ENCODE data around the gene PBOV1. TPM values are rescaled to one million over a fixed set of nuclear protein-coding genes. Genes with fewer than 3 reads are reported as not detected.

The PBOV1 gene
- total RNA-seq, 2 experiments from 2014 or later, result not detected

GRCh38 chr6:138248011-138248410 lies 29.7 kb upstream of the PBOV1 start:
- no peak for DNase-seq
- ChIA-PET POLR2A (no interaction called here), CTCF (interaction anchor here (0.6 kb wide), 1 partner anchor 1227 kb away, joined by 4 read pairs; no protein-coding TSS in a partner anchor)
- Mint-ChIP-seq H3K9me3 (no peaks in the 10 kb centered on the region), H3K36me3 (ENCODE audit: low read depth) (no peaks in the 10 kb centered on the region), H3K27ac (no peak overlapping the region), H3K4me1 (no peaks in the 10 kb centered on the region), H3K27me3 (peaks cover 12% of the 10 kb centered on the region), H3K4me3 (no peak overlapping the region)

GRCh38 chr6:138246650-138247440 lies 28.6 kb upstream of the PBOV1 start:
- H3K4me3 Mint-ChIP-seq, result no peak overlapping the region
- CTCF ChIA-PET, result interaction anchor here (1.1 kb wide), 1 partner anchor 13 kb away, joined by 3 read pairs; no protein-coding TSS in a partner anchor
- DNase-seq, result no peak
- H3K36me3 Mint-ChIP-seq (ENCODE audit: low read depth), result no peaks in the 10 kb centered on the region
- H3K27me3 Mint-ChIP-seq, result peaks cover 15% of the 10 kb centered on the region
- POLR2A ChIA-PET, result no interaction called here
- no peaks in the 10 kb centered on the region for H3K9me3 Mint-ChIP-seq
- H3K4me1 Mint-ChIP-seq, result no peaks in the 10 kb centered on the region
- H3K27ac Mint-ChIP-seq, result no peak overlapping the region

GRCh38 chr6:138245751-138246150 lies 27.5 kb upstream of the PBOV1 start:
- ChIA-PET POLR2A (no interaction called here), CTCF (interaction anchor here (0.6 to 1.1 kb wide), 2 partner anchors 12 to 16 kb away, joined by 3 to 5 read pairs; no protein-coding TSS in a partner anchor)
- Mint-ChIP-seq H3K27ac (no peak overlapping the region), H3K27me3 (peaks cover 9% of the 10 kb centered on the region), H3K9me3 (no peaks in the 10 kb centered on the region), H3K4me3 (no peak overlapping the region), H3K4me1 (no peaks in the 10 kb centered on the region), H3K36me3 (ENCODE audit: low read depth) (no peaks in the 10 kb centered on the region)
- no peak for DNase-seq

- CTCF ChIA-PET, result no interaction called here
- Mint-ChIP-seq H3K27me3 (peaks cover 8% of the 10 kb centered on the region), H3K27ac (no peak overlapping the region), H3K36me3 (ENCODE audit: low read depth) (no peaks in the 10 kb centered on the region), H3K4me1 (no peaks in the 10 kb centered on the region), H3K4me3 (no peak overlapping the region), H3K9me3 (no peaks in the 10 kb centered on the region)
- no peak for DNase-seq
- POLR2A ChIA-PET, result no interaction called here
Observed at GRCh38 chr6:138242987-138243592, 24.8 kb upstream of the PBOV1 start.

GRCh38 chr6:138241934-138242333 lies 23.6 kb upstream of the PBOV1 start:
- Mint-ChIP-seq H3K9me3 (no peaks in the 10 kb centered on the region), H3K27ac (no peak overlapping the region), H3K27me3 (peaks cover 8% of the 10 kb centered on the region), H3K4me3 (no peak overlapping the region), H3K36me3 (ENCODE audit: low read depth) (no peaks in the 10 kb centered on the region), H3K4me1 (no peaks in the 10 kb centered on the region)
- DNase-seq, result no peak
- ChIA-PET POLR2A (interaction anchor here (0.5 kb wide), 1 partner anchor 77 kb away, joined by 7 read pairs; no protein-coding TSS in a partner anchor), CTCF (no interaction called here)

- no peak for DNase-seq
- H3K36me3 Mint-ChIP-seq (ENCODE audit: low read depth), result no peaks in the 10 kb centered on the region
- H3K27ac Mint-ChIP-seq, result no peak overlapping the region
- H3K27me3 Mint-ChIP-seq, result peaks cover 8% of the 10 kb centered on the region
- no peak overlapping the region for H3K4me3 Mint-ChIP-seq
- H3K9me3 Mint-ChIP-seq, result no peaks in the 10 kb centered on the region
- H3K4me1 Mint-ChIP-seq, result no peaks in the 10 kb centered on the region
- POLR2A ChIA-PET, result interaction anchor here (0.5 kb wide), 1 partner anchor 78 kb away, joined by 7 read pairs; no protein-coding TSS in a partner anchor
- CTCF ChIA-PET, result no interaction called here
Observed at GRCh38 chr6:138241381-138241780, 23.1 kb upstream of the PBOV1 start.

GRCh38 chr6:138240476-138241245 lies 22.4 kb upstream of the PBOV1 start:
- no peaks in the 10 kb centered on the region for H3K9me3 Mint-ChIP-seq
- CTCF ChIA-PET, result interaction anchor here (0.9 kb wide), 1 partner anchor 18 kb away, joined by 4 read pairs; no protein-coding TSS in a partner anchor
- H3K4me1 Mint-ChIP-seq, result no peaks in the 10 kb centered on the region
- H3K27ac Mint-ChIP-seq, result no peak overlapping the region
- H3K36me3 Mint-ChIP-seq (ENCODE audit: low read depth), result no peaks in the 10 kb centered on the region
- no peak overlapping the region for H3K4me3 Mint-ChIP-seq
- DNase-seq, result no peak
- peaks cover 8% of the 10 kb centered on the region for H3K27me3 Mint-ChIP-seq
- POLR2A ChIA-PET, result no interaction called here

GRCh38 chr6:138239774-138240173 lies 21.5 kb upstream of the PBOV1 start:
- Mint-ChIP-seq H3K27ac (no peak overlapping the region), H3K36me3 (ENCODE audit: low read depth) (no peaks in the 10 kb centered on the region), H3K27me3 (peaks cover 8% of the 10 kb centered on the region), H3K9me3 (no peaks in the 10 kb centered on the region), H3K4me3 (no peak overlapping the region), H3K4me1 (no peaks in the 10 kb centered on the region)
- ChIA-PET POLR2A (interaction anchor here (0.5 kb wide), 1 partner anchor 39 kb away, joined by 4 read pairs; no protein-coding TSS in a partner anchor), CTCF (interaction anchor here (0.6 to 0.9 kb wide), 3 partner anchors 17 to 229 kb away, joined by 3 to 4 read pairs (median 4); no protein-coding TSS in a partner anchor)
- no peak for DNase-seq

GRCh38 chr6:138238368-138238767 lies 20.1 kb upstream of the PBOV1 start:
- CTCF ChIA-PET, result interaction anchor here (0.6 kb wide), 1 partner anchor 36 kb away, joined by 3 read pairs; no protein-coding TSS in a partner anchor
- H3K4me3 Mint-ChIP-seq, result no peak overlapping the region
- no peak for DNase-seq
- no peaks in the 10 kb centered on the region for H3K36me3 Mint-ChIP-seq (ENCODE audit: low read depth)
- H3K27ac Mint-ChIP-seq, result no peak overlapping the region
- POLR2A ChIA-PET, result no interaction called here
- H3K4me1 Mint-ChIP-seq, result no peaks in the 10 kb centered on the region
- H3K9me3 Mint-ChIP-seq, result no peaks in the 10 kb centered on the region
- peaks cover 9% of the 10 kb centered on the region for H3K27me3 Mint-ChIP-seq

GRCh38 chr6:138237463-138237862 lies 19.2 kb upstream of the PBOV1 start:
- Mint-ChIP-seq H3K27ac (no peak overlapping the region), H3K4me3 (no peak overlapping the region), H3K36me3 (ENCODE audit: low read depth) (no peaks in the 10 kb centered on the region), H3K4me1 (no peaks in the 10 kb centered on the region), H3K9me3 (no peaks in the 10 kb centered on the region), H3K27me3 (peaks cover 5% of the 10 kb centered on the region)
- POLR2A ChIA-PET, result no interaction called here
- CTCF ChIA-PET, result interaction anchor here (0.6 kb wide), 1 partner anchor 157 kb away, joined by 4 read pairs; no protein-coding TSS in a partner anchor
- DNase-seq, result no peak

- Mint-ChIP-seq H3K27me3 (peaks cover 8% of the 10 kb centered on the region), H3K27ac (no peak overlapping the region), H3K9me3 (no peaks in the 10 kb centered on the region), H3K4me3 (no peak overlapping the region), H3K36me3 (ENCODE audit: low read depth) (no peaks in the 10 kb centered on the region), H3K4me1 (no peaks in the 10 kb centered on the region)
- POLR2A ChIA-PET, result no interaction called here
- no peak for DNase-seq
- CTCF ChIA-PET, result interaction anchor here (1.4 kb wide), 1 partner anchor 245 kb away, joined by 3 read pairs; no protein-coding TSS in a partner anchor
Observed at GRCh38 chr6:138235693-138236092, 17.4 kb upstream of the PBOV1 start.

- no peaks in the 10 kb centered on the region for H3K4me1 Mint-ChIP-seq
- no peaks in the 10 kb centered on the region for H3K36me3 Mint-ChIP-seq (ENCODE audit: low read depth)
- peaks cover 8% of the 10 kb centered on the region for H3K27me3 Mint-ChIP-seq
- no peaks in the 10 kb centered on the region for H3K9me3 Mint-ChIP-seq
- H3K4me3 Mint-ChIP-seq, result no peak overlapping the region
- DNase-seq, result no peak
- POLR2A ChIA-PET, result no interaction called here
- H3K27ac Mint-ChIP-seq, result no peak overlapping the region
- CTCF ChIA-PET, result interaction anchor here (1.4 kb wide), 1 partner anchor 245 kb away, joined by 3 read pairs; no protein-coding TSS in a partner anchor
Observed at GRCh38 chr6:138235205-138235604, 16.9 kb upstream of the PBOV1 start.
